K562 (cell line): ENCODE measurements around the gene OR5T2. TPM values are rescaled to one million over a fixed set of nuclear protein-coding genes. Genes with fewer than 3 reads are reported as not detected.

Source experiments
- ATAC-seq: fragments of 200-7000 bp; cut with Tn5 transposase; 3 replicates; pipeline ENCODE4 v1.9.1; 2020; ENCODE audit warnings: moderate library complexity
- BruUV-seq: library from RNA; stranded (reverse); fragments of 400-500 nt; replicated peaks from 2 replicates; lab custom pipeline; 2021; lab: Mats Ljungman, UMichigan
- CTCF ChIA-PET: fragments of 300-600 bp; formaldehyde crosslinking; extraction: SDS; loops from one replicate; lab custom pipeline; 2021; ENCODE audit warnings: low intra/inter-chr PET ratio; lab: Yijun Ruan, JAX
- POLR2A ChIA-PET: fragments of 300-600, 350-650 bp; sonication (Branson Sonifier 250); formaldehyde crosslinking; extraction: SDS; loops from one replicate; lab custom pipeline; 2021; ENCODE audit warnings: antibody characterized with exemption, inconsistent platforms; lab: Yijun Ruan, JAX
- DNase-seq, 4 experiments: peaks; one replicate each; pipeline versions ENCODE4 v3.0.0 to v3.0.0-alpha.2; 2011 to 2018; ENCODE audit warnings: low spot score in 3 of 4, mixed read lengths in 3 of 4; ENCODE audit errors: extremely low read depth in 1 of 4
- FAIRE-seq: peaks from 2 replicates; lab custom pipeline; 2011; peaks lifted over from hg19 to GRCh38; lab: Jason Lieb, UNC
- H2AFZ ChIP-seq: 2 replicates; pipeline ENCODE4 v1.6.0; 2011; ENCODE audit warnings: low read depth, low read length, control low read depth, inconsistent platforms
- H3K27ac ChIP-seq: fragments of 200-600 bp; 3 replicates; pipeline ENCODE4 v1.8.0; 2011; ENCODE audit warnings: low read depth, mild to moderate bottlenecking, control low read depth, inconsistent platforms, low read length, moderate library complexity, mixed read lengths; ENCODE audit errors: extremely low read depth
- H3K27me3 ChIP-seq, 2 experiments: fragments of 300-600 bp in 1 of 2; 2 replicates in 1 of 2; 3 replicates in 1 of 2; pipeline versions ENCODE4 v1.6.0 to v1.8.0; 2011; ENCODE audit warnings: inconsistent platforms in 2 of 2, low read length in 2 of 2, mild to moderate bottlenecking in 1 of 2, mixed read lengths in 1 of 2, moderate library complexity in 1 of 2; ENCODE audit not compliant: control insufficient read depth in 2 of 2, insufficient read depth in 2 of 2
- H3K36me3 ChIP-seq: fragments of 300-600 bp; 3 replicates; pipeline ENCODE4 v1.8.0; 2011; ENCODE audit warnings: mild to moderate bottlenecking, low read length, inconsistent platforms; ENCODE audit not compliant: control insufficient read depth, insufficient read depth
- H3K4me1 ChIP-seq, 2 experiments: fragments of 200-600 bp in 1 of 2; replicated peaks in 1 of 2; 2 replicates in 1 of 2; 3 replicates in 1 of 2; pipeline versions ENCODE4 v1.5.1 to v1.8.0; 2011; ENCODE audit warnings: inconsistent platforms in 2 of 2, low read length in 2 of 2, mild to moderate bottlenecking in 1 of 2, mixed read lengths in 1 of 2, moderate library complexity in 1 of 2; ENCODE audit not compliant: control insufficient read depth in 2 of 2, insufficient read depth in 2 of 2
- H3K4me2 ChIP-seq: 2 replicates; pipeline ENCODE4 v1.6.1; 2011; ENCODE audit warnings: low read length, control low read depth, inconsistent platforms, mixed read lengths; ENCODE audit not compliant: insufficient read depth
- H3K4me3 ChIP-seq: fragments of 200-600 bp; sonication (generic), shearing (Covaris generic); 2 replicates; pipeline ENCODE4 v1.5.1; 2016; ENCODE audit warnings: control low read depth, inconsistent platforms
- H3K79me2 ChIP-seq: fragments of 200-600 bp; 3 replicates; pipeline ENCODE4 v1.8.0; 2011; ENCODE audit warnings: low read length, inconsistent platforms; ENCODE audit not compliant: control insufficient read depth, insufficient read depth
- H3K9ac ChIP-seq, 2 experiments: 2 replicates each; pipeline versions ENCODE4 v1.6.0 to v1.6.1; 2011; ENCODE audit warnings: low read depth in 2 of 2, low read length in 2 of 2, control low read depth in 1 of 2, inconsistent platforms in 1 of 2, mild to moderate bottlenecking in 1 of 2, mixed read lengths in 1 of 2; ENCODE audit not compliant: insufficient read depth in 1 of 2
- H3K9me1 ChIP-seq: one replicate; pipeline ENCODE4 v1.6.0; 2011; ENCODE audit warnings: inconsistent platforms, mild to moderate bottlenecking, low read length, moderate library complexity; ENCODE audit not compliant: control insufficient read depth, insufficient read depth
- H3K9me3 ChIP-seq: replicated peaks from 2 replicates; pipeline ENCODE4 v1.5.1; 2011; ENCODE audit warnings: low read depth, low read length, inconsistent platforms; ENCODE audit not compliant: control insufficient read depth, insufficient read depth
- H4K20me1 ChIP-seq: replicated peaks from 2 replicates; pipeline ENCODE4 v1.6.1; 2011; ENCODE audit warnings: low read length, inconsistent platforms, mixed read lengths; ENCODE audit not compliant: control insufficient read depth, insufficient read depth
- CHAMP1 ChIP-seq: fragments of 450-650 bp; IDR thresholded peaks from 2 replicates; pipeline ENCODE4 v1.6.1; 2016; ENCODE audit warnings: mild to moderate bottlenecking
- CREB1 ChIP-seq, 2 experiments: sonication (generic) in 1 of 2; formaldehyde crosslinking in 1 of 2; IDR thresholded peaks; 2 replicates each; pipeline versions ENCODE4 v1.6.1 to v1.8.0; 2012 to 2022; ENCODE audit warnings: inconsistent platforms in 1 of 2, mild to moderate bottlenecking in 1 of 2, missing genetic modification reagents in 1 of 2, moderate library complexity in 1 of 2
- DACH1 ChIP-seq: fragments of 450-650 bp; IDR thresholded peaks from 2 replicates; pipeline ENCODE4 v1.6.1; 2018; ENCODE audit not compliant: partially characterized antibody
- E2F4 ChIP-seq: sonication (generic); formaldehyde crosslinking; IDR thresholded peaks from 2 replicates; pipeline ENCODE4 v1.8.0; 2022; ENCODE audit warnings: mild to moderate bottlenecking, low read depth, missing genetic modification reagents
- ETS2 ChIP-seq: IDR thresholded peaks from 2 replicates; pipeline ENCODE4 v1.6.1; 2016; ENCODE audit warnings: borderline replicate concordance, missing genetic modification characterization, mild to moderate bottlenecking, moderate library complexity, missing compliant biosample characterization; ENCODE audit not compliant: poor library complexity, severe bottlenecking
- KLF10 ChIP-seq: fragments of 250-450 bp; sonication (Bioruptor Pico); IDR thresholded peaks from 2 replicates; pipeline ENCODE4 v1.6.1; 2021; ENCODE audit warnings: matching md5 sums
- NBN ChIP-seq: fragments of 450-650 bp; IDR thresholded peaks from 2 replicates; pipeline ENCODE4 v1.6.1; 2016; ENCODE audit warnings: low read depth, mild to moderate bottlenecking
- NFE2 ChIP-seq: IDR thresholded peaks from 2 replicates; pipeline ENCODE4 v1.6.1; 2014; ENCODE audit warnings: antibody characterized with exemption, low read depth
- NR2F6 ChIP-seq: fragments of 450-650 bp; formaldehyde crosslinking; IDR thresholded peaks from 2 replicates; pipeline ENCODE4 v1.4.0; 2020; ENCODE audit warnings: mild to moderate bottlenecking
- POLR2AphosphoS5 ChIP-seq: IDR thresholded peaks from 2 replicates; pipeline ENCODE4 v1.6.1; 2011; ENCODE audit warnings: mild to moderate bottlenecking, low read depth, low read length, moderate library complexity; ENCODE audit not compliant: control insufficient read depth, insufficient read depth
- PRMT5 ChIP-seq: sonication (generic); formaldehyde crosslinking; IDR thresholded peaks from 2 replicates; pipeline ENCODE4 v1.5.0; 2020; ENCODE audit warnings: missing genetic modification reagents
- PURB ChIP-seq: sonication (generic); formaldehyde crosslinking; IDR thresholded peaks from 2 replicates; pipeline ENCODE4 v1.9.0; 2021; ENCODE audit warnings: low read depth, mild to moderate bottlenecking, missing genetic modification reagents
- ZNF121 ChIP-seq: sonication (generic); formaldehyde crosslinking; conservative IDR thresholded peaks from 2 replicates; pipeline ENCODE4 v1.8.0; 2022; ENCODE audit warnings: missing genetic modification reagents
- ZNF583 ChIP-seq: fragments of 250-450 bp; sonication (Bioruptor Pico); IDR thresholded peaks from 2 replicates; pipeline ENCODE4 v1.4.0; 2020
- ZNF586 ChIP-seq: fragments of 450-650 bp; formaldehyde crosslinking; conservative IDR thresholded peaks from 2 replicates; pipeline ENCODE4 v1.4.0; 2020; ENCODE audit warnings: mild to moderate bottlenecking, moderate library complexity
- WGBS: fragments of 100-300 bp; shearing (Covaris generic); methylation state at CpG from one replicate; pipeline ENCODE4 v1.1.6; 2016; ENCODE audit warnings: low coverage, mixed read lengths; ENCODE audit not compliant: insufficient coverage; ENCODE audit errors: missing lambda C conversion rate; 5-methylcytosine and 5-hydroxymethylcytosine counted together
- in situ Hi-C: fragments of 300-500 bp; cut with MboI; formaldehyde crosslinking; loops from 4 replicates; pipeline ENCODE4 v1.15.0; 2018; ENCODE audit warnings: inconsistent platforms, mixed read lengths
- intact Hi-C: fragments of 100-400 bp; cut with micrococcal nuclease; formaldehyde crosslinking; loops from 2 replicates; pipeline ENCODE4 v1.14.2; 2022
- polyA plus RNA-seq, 8 experiments: library from polyadenylated mRNA; depleted of rRNA in 4 of 8; stranded (reverse) in 5 of 8; unstranded in 3 of 8; fragments of >200 nt; fragmentation: Nextera tagmentation in 2 of 8; fragmentation: Illumina TruSeq in 1 of 8; extraction: Ambion mirVana in 2 of 8; extraction: Trizol in 1 of 8; gene quantifications; 2 replicates each; pipeline versions ENCODE4 v1.2.1 to v1.2.3, GENCODE V29; 2011 to 2014; ENCODE audit warnings: inconsistent platforms in 1 of 8, missing spikeins in 1 of 8
- total RNA-seq, 7 experiments: library from RNA; depleted of rRNA in 6 of 7; stranded (reverse); fragments of >200 nt in 6 of 7; fragmentation: Illumina TruSeq in 2 of 7; extraction: Trizol in 2 of 7; gene quantifications; 2 replicates each; pipeline versions ENCODE4 v1.2.1 to v1.2.3, GENCODE V29; 2011 to 2021; ENCODE audit warnings: low replicate concordance in 1 of 7

The OR5T2 gene
- total and polyA plus RNA-seq, 9 of the 15 experiments (the other 6 are each of a cell fraction or from before 2014, with no cell fraction given): not detected

GRCh38 chr11:56273854-56274253, 39.8 kb upstream of the OR5T2 start, which contains the start of gene OR5T1 (continued):
- TF ChIP-seq ETS2 (no peak), ZNF583 (CRISPR knock-in tag) (no peak)
- TF ChIP-seq, all 486 proteins: peak for 0

- in situ Hi-C loops: no loop called here
- Histone ChIP-seq H3K9me3 (no peaks in the 10 kb centered on the region; the same call in 1 of the 2 replicates), H3K79me2 (no peaks in the 10 kb centered on the region), H3K27me3 (no peaks in the 10 kb centered on the region), H4K20me1 (no peaks in the 10 kb centered on the region), H3K4me3 (no peak overlapping the region), H3K36me3 (no peaks in the 10 kb centered on the region), H2AFZ (no peak overlapping the region), H3K9me1 (no peaks in the 10 kb centered on the region), H3K4me1 (no peaks in the 10 kb centered on the region), H3K9ac (no peak overlapping the region), H3K27ac (no peak overlapping the region), H3K4me2 (no peak overlapping the region)
- ChIA-PET CTCF (no interaction called here), POLR2A (no interaction called here)
- 0% methylated on average over 3 of the region's 3 CpGs for WGBS
- FAIRE-seq (no peak), ATAC-seq (no peak), DNase-seq (no peak)
- no TSS peak for BruUV-seq
- no peak for TF ChIP-seq PRMT5 (CRISPR knock-in tag)
- TF ChIP-seq CHAMP1: no peak
- no peak for TF ChIP-seq ZNF121 (CRISPR knock-in tag)
- no peak for TF ChIP-seq NBN
- TF ChIP-seq NR2F6: no peak
- no peak for TF ChIP-seq PURB (CRISPR knock-in tag)
- TF ChIP-seq KLF10: no peak
- no peak for TF ChIP-seq DACH1
- TF ChIP-seq ZNF586: no peak
- no peak for TF ChIP-seq POLR2AphosphoS5
- TF ChIP-seq E2F4 (CRISPR knock-in tag): no peak
- TF ChIP-seq NFE2: no peak
- no peak for TF ChIP-seq CREB1 (IDR thresholded peaks at IDR 0.05)
- no peak for TF ChIP-seq CREB1 (CRISPR knock-in tag; IDR thresholded peaks at IDR 0.05)
- intact Hi-C loops: no loop called here
Measured at GRCh38 chr11:56271092-56271491, 37.0 kb upstream of the OR5T2 start.
